ENCODE data around the gene SLC24A3. TPM values are rescaled to one million over a fixed set of nuclear protein-coding genes. Genes with fewer than 3 reads are reported as not detected.
"Not testable (repeated sequence)": the region's sequence is repeated elsewhere in the genome, so short reads cannot be mapped to it uniquely, and the experiment has no call there.

Gene SLC24A3
- total RNA-seq, 1 experiment from 2014 or later, result 0.14 TPM

DNA sequence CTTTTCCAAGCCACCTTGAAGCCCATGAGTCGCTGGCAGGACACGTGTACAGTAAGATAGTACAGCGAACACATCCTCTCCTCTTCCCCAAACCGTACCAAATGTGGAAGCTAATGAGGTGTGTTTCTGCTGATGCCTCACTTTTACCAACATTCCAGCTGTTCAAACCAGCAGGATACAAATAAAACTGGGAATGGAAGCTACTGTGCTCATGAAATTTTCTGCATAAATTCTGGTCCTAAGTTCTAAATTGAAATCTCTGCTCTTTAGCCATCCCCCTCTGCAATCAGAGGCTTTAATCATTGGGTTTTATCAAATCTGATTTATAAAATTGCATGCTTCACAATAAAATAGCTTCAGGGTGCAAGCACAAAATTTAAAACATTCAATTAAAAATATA, 463.8 kb downstream of the SLC24A3 start:
- H3K4me1 ChIP-seq, result no peaks in the 10 kb centered on the region
- no peak for DNase-seq
- Mint-ChIP-seq H3K9me3 (ENCODE audit: unreplicated experiment) (peaks cover 12% of the 10 kb centered on the region), H3K27ac (ENCODE audit: unreplicated experiment) (no peak overlapping the region), H3K27me3 (ENCODE audit: insufficient read depth, unreplicated experiment) (peaks cover 8% of the 10 kb centered on the region), H3K36me3 (ENCODE audit: insufficient read depth, unreplicated experiment) (no peaks in the 10 kb centered on the region), H3K4me3 (ENCODE audit: unreplicated experiment) (no peak overlapping the region), H3K4me1 (ENCODE audit: low read depth, unreplicated experiment) (peaks cover 7% of the 10 kb centered on the region)
- CTCF ChIA-PET, result interaction anchor here (0.6 kb wide), 1 partner anchor 126 kb away, joined by 3 read pairs; no protein-coding TSS in a partner anchor
- BruUV-seq (replicated peaks), result no TSS peak
- H3K27me3 ChIP-seq (replicated peaks; ENCODE audit: control insufficient read depth, insufficient read depth, low read length), result no peaks in the 10 kb centered on the region
- POLR2A ChIA-PET, result no interaction called here
- H3K4me3 ChIP-seq (ENCODE audit: low read depth, low read length), result no peak overlapping the region
- intact Hi-C loops (cut with micrococcal nuclease; ENCODE audit: unreplicated experiment), result no loop called here
- TF ChIP-seq CTCF (IDR thresholded peaks at IDR 0.05; ENCODE audit: insufficient read depth in 1 of 2, low read depth in 1 of 2, low read length in 1 of 2, severe bottlenecking in 1 of 2, unreplicated experiment in 1 of 2), result no peak
- H3K9me3 ChIP-seq, result no peaks in the 10 kb centered on the region
- no peaks in the 10 kb centered on the region for H3K36me3 ChIP-seq (ENCODE audit: control insufficient read depth, insufficient read depth, low read length)

- no peak overlapping the region for H3K4me3 Mint-ChIP-seq (ENCODE audit: unreplicated experiment)
- Histone ChIP-seq H3K4me3 (ENCODE audit: low read depth, low read length) (no peak overlapping the region), H3K27me3 (replicated peaks; ENCODE audit: control insufficient read depth, insufficient read depth, low read length) (no peaks in the 10 kb centered on the region), H3K9me3 (no peaks in the 10 kb centered on the region), H3K4me1 (no peaks in the 10 kb centered on the region), H3K36me3 (ENCODE audit: control insufficient read depth, insufficient read depth, low read length) (no peaks in the 10 kb centered on the region)
- intact Hi-C loops (cut with micrococcal nuclease; ENCODE audit: unreplicated experiment), result no loop called here
- TF ChIP-seq CTCF (IDR thresholded peaks at IDR 0.05; ENCODE audit: insufficient read depth in 1 of 2, low read depth in 1 of 2, low read length in 1 of 2, severe bottlenecking in 1 of 2, unreplicated experiment in 1 of 2), result no peak
- POLR2A ChIA-PET, result no interaction called here
- peaks cover 7% of the 10 kb centered on the region for H3K4me1 Mint-ChIP-seq (ENCODE audit: low read depth, unreplicated experiment)
- no peaks in the 10 kb centered on the region for H3K36me3 Mint-ChIP-seq (ENCODE audit: insufficient read depth, unreplicated experiment)
- H3K9me3 Mint-ChIP-seq (ENCODE audit: unreplicated experiment), result peaks cover 12% of the 10 kb centered on the region
- no TSS peak for BruUV-seq (replicated peaks)
- H3K27ac Mint-ChIP-seq (ENCODE audit: unreplicated experiment), result no peak overlapping the region
- H3K27me3 Mint-ChIP-seq (ENCODE audit: insufficient read depth, unreplicated experiment), result peaks cover 3% of the 10 kb centered on the region
- no peak for DNase-seq
- CTCF ChIA-PET, result no interaction called here
Measured at GRCh38 chr20:19677336-19677735, 464.9 kb downstream of the SLC24A3 start.

DNA sequence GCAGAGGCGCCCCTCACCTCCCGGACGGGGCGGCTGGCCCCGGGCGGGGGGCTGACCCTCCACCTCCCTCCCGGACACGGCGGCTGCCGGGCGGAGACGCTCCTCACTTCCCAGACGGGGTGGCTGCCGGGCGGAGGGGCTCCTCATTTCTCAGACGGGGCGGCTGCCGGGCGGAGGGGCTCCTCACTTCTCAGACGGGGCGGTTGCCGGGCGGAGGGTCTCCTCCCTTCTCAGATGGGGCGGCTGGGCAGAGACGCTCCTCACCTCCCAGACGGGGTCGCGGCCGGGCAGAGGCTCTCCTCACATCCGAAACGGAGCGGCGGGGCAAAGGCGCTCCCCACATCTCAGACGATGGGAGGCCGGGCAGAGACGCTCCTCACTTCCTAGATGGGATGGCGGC, 466.1 kb downstream of the SLC24A3 start:
- H3K27ac Mint-ChIP-seq (ENCODE audit: unreplicated experiment); H3K4me1 ChIP-seq; intact Hi-C loops (cut with micrococcal nuclease; ENCODE audit: unreplicated experiment); H3K27me3 ChIP-seq (replicated peaks; ENCODE audit: control insufficient read depth, insufficient read depth, low read length); H3K36me3 ChIP-seq (ENCODE audit: control insufficient read depth, insufficient read depth, low read length); BruUV-seq (replicated peaks); H3K36me3 Mint-ChIP-seq (ENCODE audit: insufficient read depth, unreplicated experiment); POLR2A ChIA-PET; H3K27me3 Mint-ChIP-seq (ENCODE audit: insufficient read depth, unreplicated experiment); H3K4me1 Mint-ChIP-seq (ENCODE audit: low read depth, unreplicated experiment); DNase-seq; H3K4me3 ChIP-seq (ENCODE audit: low read depth, low read length); H3K9me3 ChIP-seq; CTCF ChIA-PET; H3K4me3 Mint-ChIP-seq (ENCODE audit: unreplicated experiment): not testable (repeated sequence)
- peaks cover 15% of the 10 kb centered on the region for H3K9me3 Mint-ChIP-seq (ENCODE audit: unreplicated experiment)

DNA sequence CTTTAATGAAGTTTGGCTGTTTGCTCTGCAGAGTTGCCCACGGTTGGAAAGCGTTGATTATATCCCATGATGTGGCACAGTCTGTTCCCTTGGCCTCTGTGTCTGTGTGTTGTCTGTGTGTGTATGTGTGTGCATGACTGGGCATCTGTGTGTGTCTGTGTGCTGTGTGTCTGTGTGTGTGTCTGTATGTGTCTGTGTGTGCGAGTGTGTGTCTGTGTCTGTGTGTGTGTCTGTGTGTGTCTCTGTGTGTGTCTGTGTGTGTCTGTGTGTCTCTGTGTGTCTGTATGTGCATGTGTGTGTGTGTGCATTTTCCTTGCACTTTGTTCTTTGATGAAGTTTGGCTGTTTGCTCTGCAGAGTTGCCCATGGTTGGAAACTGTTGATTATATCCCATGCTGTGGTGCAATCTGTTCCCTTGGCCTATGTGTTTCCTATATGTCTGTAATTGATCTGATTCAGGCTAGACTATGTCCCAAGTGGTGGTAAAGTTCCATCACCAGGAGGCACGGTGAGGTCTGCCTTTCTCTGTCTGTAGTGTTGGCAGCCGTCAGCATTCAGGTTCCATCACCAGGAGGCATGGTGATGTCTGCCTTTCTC, 467.6 kb downstream of the SLC24A3 start:
- TF ChIP-seq CTCF (IDR thresholded peaks at IDR 0.05; ENCODE audit: insufficient read depth in 1 of 2, low read depth in 1 of 2, low read length in 1 of 2, severe bottlenecking in 1 of 2, unreplicated experiment in 1 of 2), result no peak
- Histone ChIP-seq H3K4me1 (no peaks in the 10 kb centered on the region), H3K36me3 (ENCODE audit: control insufficient read depth, insufficient read depth, low read length) (no peaks in the 10 kb centered on the region), H3K4me3 (ENCODE audit: low read depth, low read length) (no peak overlapping the region), H3K9me3 (peaks cover 3% of the 10 kb centered on the region; the same call in 1 of the 2 replicates), H3K27me3 (replicated peaks; ENCODE audit: control insufficient read depth, insufficient read depth, low read length) (no peaks in the 10 kb centered on the region)
- BruUV-seq (replicated peaks), result no TSS peak
- no peak overlapping the region for H3K4me3 Mint-ChIP-seq (ENCODE audit: unreplicated experiment)
- H3K27ac Mint-ChIP-seq (ENCODE audit: unreplicated experiment), result no peak overlapping the region
- CTCF ChIA-PET, result no interaction called here
- POLR2A ChIA-PET, result no interaction called here
- intact Hi-C loops (cut with micrococcal nuclease; ENCODE audit: unreplicated experiment), result no loop called here
- H3K4me1 Mint-ChIP-seq (ENCODE audit: low read depth, unreplicated experiment), result no peaks in the 10 kb centered on the region
- H3K9me3 Mint-ChIP-seq (ENCODE audit: unreplicated experiment), result peaks cover 27% of the 10 kb centered on the region
- no peak for DNase-seq
- peaks cover 2% of the 10 kb centered on the region for H3K27me3 Mint-ChIP-seq (ENCODE audit: insufficient read depth, unreplicated experiment)
- no peaks in the 10 kb centered on the region for H3K36me3 Mint-ChIP-seq (ENCODE audit: insufficient read depth, unreplicated experiment)
